Ishikawa (cell line): ENCODE data around the gene PIBF1.

Experiments
- CEBPB ChIP-seq: IDR thresholded peaks from 2 replicates; pipeline ENCODE4 v1.6.1; 2012
- CREB1 ChIP-seq: IDR thresholded peaks from 2 replicates; pipeline ENCODE4 v1.6.1; 2012; ENCODE audit warnings: low read depth
- EGR1 ChIP-seq: IDR thresholded peaks from 2 replicates; pipeline ENCODE4 v1.6.1; 2012
- EP300 ChIP-seq: IDR thresholded peaks from 2 replicates; pipeline ENCODE4 v1.6.1; 2012; ENCODE audit warnings: borderline replicate concordance
- FOXM1 ChIP-seq: IDR thresholded peaks from 2 replicates; pipeline ENCODE4 v1.6.1; 2012; ENCODE audit warnings: low read depth, borderline replicate concordance
- MAX ChIP-seq: IDR thresholded peaks from 2 replicates; pipeline ENCODE4 v1.6.1; 2012
- NFIC ChIP-seq: IDR thresholded peaks from 2 replicates; pipeline ENCODE4 v1.6.1; 2012
- RAD21 ChIP-seq: IDR thresholded peaks from 2 replicates; pipeline ENCODE4 v1.6.1; 2012; ENCODE audit warnings: low read depth
- REST ChIP-seq: IDR thresholded peaks from 2 replicates; pipeline ENCODE4 v1.6.1; 2012; ENCODE audit warnings: low read depth, mild to moderate bottlenecking
- TAF1 ChIP-seq: IDR thresholded peaks from 2 replicates; pipeline ENCODE4 v1.6.1; 2012; ENCODE audit warnings: low read depth, mild to moderate bottlenecking
- TCF12 ChIP-seq: IDR thresholded peaks from 2 replicates; pipeline ENCODE4 v1.6.1; 2012; ENCODE audit warnings: low read depth
- TEAD4 ChIP-seq: IDR thresholded peaks from 2 replicates; pipeline ENCODE4 v1.6.1; 2012
- USF1 ChIP-seq: IDR thresholded peaks from 2 replicates; pipeline ENCODE4 v1.6.1; 2012
- YY1 ChIP-seq: IDR thresholded peaks from 2 replicates; pipeline ENCODE4 v1.6.1; 2012; ENCODE audit warnings: low read depth
- ZBTB7A ChIP-seq: IDR thresholded peaks from 2 replicates; pipeline ENCODE4 v1.6.1; 2012; ENCODE audit warnings: low read depth

PIBF1 gene

GRCh38 chr13:72792640-72793039, 10.7 kb downstream of the PIBF1 start:
- TF ChIP-seq REST (no peak), MAX (no peak), EP300 (no peak), TCF12 (no peak), ZBTB7A (no peak), FOXM1 (no peak), USF1 (no peak), RAD21 (no peak), TEAD4 (no peak), YY1 (no peak), CEBPB (no peak), TAF1 (no peak), CREB1 (no peak)

- no peak for TF ChIP-seq EGR1
- no peak for TF ChIP-seq MAX
- no peak for TF ChIP-seq CREB1
- no peak for TF ChIP-seq RAD21
- TF ChIP-seq CEBPB: no peak
- TF ChIP-seq YY1: no peak
- no peak for TF ChIP-seq TAF1
- TF ChIP-seq NFIC: no peak
- no peak for TF ChIP-seq EP300
- no peak for TF ChIP-seq REST
- TF ChIP-seq FOXM1: no peak
- TF ChIP-seq USF1: no peak
- no peak for TF ChIP-seq TCF12
- no peak for TF ChIP-seq ZBTB7A
Measured at GRCh38 chr13:72798817-72799216, 16.9 kb downstream of the PIBF1 start.

- no peak for TF ChIP-seq REST
- no peak for TF ChIP-seq MAX
- TF ChIP-seq TEAD4: no peak
- no peak for TF ChIP-seq USF1
- TF ChIP-seq CREB1: no peak
- no peak for TF ChIP-seq FOXM1
- TF ChIP-seq ZBTB7A: no peak
- TF ChIP-seq RAD21: no peak
- no peak for TF ChIP-seq CEBPB
- TF ChIP-seq TCF12: no peak
- TF ChIP-seq EP300: no peak
- no peak for TF ChIP-seq TAF1
- no peak for TF ChIP-seq NFIC
- TF ChIP-seq YY1: no peak
- TF ChIP-seq EGR1: no peak
Measured at GRCh38 chr13:72804301-72804700, 22.4 kb downstream of the PIBF1 start.
